Kidney glomerular epithelial cell (primary cell): ENCODE measurements around the gene PLPPR1.
A peak's percentile ranks its signal among the peaks of the same experiment; 100 is the strongest.

Experiments used
- DNase-seq: peaks from one replicate; lab custom pipeline; 2025; lab: John Stamatoyannopoulos, UW

Gene PLPPR1

DNA sequence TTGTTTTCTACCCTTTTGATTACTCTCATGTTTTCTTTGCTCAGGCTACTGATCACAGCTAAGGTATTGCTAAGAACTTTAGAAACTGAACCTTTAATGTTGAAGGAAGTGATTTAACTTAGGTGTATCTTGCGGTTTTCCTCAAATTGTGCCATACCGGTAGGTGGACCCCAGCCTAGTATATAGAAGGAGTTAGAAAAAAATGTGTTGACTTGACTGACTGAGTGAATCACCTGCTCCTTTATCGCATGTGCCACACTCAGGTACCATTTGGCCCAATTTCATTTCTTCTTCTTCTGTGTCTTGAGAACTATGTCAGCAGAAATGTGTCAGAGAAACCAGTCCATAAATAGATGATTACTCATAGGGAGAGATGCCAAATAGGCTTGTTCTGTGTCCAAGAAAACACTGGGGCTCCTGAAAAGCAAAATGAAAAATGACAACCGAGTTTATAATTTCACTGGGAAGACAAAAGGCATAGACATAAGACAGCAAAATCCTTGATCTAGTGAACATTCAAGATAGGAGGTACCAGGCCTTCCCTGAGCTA lies 19.4 kb downstream of the PLPPR1 start:
- DNase-seq, result no peak

DNA sequence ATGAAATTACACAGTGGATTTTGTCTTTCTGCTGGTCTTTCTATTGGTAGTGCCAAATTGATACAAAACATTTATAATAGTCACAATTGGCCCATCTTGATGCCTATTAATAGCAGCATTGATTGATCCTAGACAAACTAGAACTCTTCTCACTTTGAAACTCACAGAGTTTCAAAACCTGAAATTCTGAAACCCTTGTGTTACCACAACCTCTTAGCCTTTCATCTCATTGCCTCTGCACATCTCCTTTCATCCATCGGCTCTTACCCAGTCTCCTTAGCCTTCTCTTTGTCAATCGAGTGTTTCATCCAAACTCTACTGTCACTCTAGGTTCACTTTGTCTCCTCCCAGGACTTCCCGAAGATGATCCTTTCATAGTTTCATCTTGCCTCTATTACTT lies 22.1 kb downstream of the PLPPR1 start:
- DNase-seq, result no peak

DNA sequence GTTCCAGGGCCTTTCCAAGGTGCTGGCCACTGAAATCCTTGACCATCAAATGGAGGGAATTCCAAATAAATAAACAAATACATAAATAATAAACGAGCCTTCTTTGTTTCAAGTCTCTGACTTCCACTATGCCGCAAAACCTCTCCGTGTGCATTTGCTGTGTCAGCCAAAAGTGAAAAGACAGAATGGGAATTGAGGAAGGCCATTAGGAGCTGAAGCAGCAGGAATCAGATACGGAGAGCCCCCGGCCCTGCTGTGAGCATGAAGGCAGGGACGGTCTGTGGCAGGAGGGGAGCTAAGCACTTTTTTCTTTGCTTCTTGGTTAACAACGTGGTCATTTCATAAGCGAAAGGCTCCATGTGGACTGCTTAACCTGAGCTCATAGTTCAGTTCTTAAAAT lies 26.1 kb downstream of the PLPPR1 start:
- no peak for DNase-seq

DNA sequence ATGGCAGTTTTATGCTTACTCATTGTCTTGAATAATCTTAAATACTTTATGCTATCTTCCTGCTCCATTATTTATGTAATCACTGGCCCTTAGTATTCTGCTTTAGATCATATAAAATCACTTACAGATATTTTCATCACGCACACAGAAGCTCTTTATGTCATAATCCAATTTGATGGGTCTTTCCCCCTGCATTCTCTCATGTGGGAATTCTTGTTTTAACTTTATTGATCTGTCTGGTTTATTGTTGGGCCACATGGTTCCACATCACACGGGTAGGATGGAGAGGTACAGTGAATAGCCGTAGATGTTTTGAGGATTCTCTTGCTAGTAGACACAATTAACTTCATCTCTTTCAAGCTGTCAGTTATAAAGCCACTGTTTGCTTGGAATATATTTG lies 27.0 kb downstream of the PLPPR1 start:
- DNase-seq, result no peak

DNA sequence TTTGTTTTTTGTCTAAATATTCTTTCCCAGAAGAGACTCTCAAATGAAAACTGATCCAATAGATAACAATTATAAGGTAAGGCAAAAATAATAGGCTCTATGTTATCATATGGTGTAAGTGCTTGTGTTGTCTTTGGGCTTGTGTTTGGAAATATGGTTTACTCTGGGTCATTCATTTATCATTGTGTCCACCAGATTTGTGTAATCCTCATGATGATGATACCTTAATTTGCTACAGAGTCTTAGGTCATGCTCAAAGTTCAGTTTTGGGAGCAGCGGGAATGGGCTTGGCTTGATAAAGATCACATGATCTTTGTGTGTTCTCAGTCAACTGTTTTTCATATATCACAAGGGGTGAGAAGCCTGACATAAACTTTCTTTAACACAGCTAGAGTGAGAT lies 34.2 kb downstream of the PLPPR1 start:
- no peak for DNase-seq

DNA sequence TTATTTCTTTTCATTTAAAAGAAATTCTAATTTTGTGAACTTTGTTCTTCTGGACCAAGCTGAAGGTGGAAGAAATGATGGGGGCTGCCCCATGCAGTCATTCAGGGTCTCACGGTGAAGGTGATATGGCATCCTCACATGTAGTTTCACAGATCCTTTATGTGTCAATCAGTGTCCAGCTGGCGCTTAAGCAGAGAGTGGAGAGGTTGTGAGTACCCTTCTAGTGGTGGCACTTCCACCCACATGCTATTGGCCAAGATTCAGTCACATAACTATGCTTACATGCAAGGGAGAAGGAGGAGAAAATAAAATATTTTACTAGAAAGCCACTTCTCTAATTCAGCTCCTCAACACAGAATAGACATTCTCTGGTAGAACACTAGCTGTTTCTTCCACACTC lies 34.7 kb downstream of the PLPPR1 start:
- DNase-seq, result no peak

DNA sequence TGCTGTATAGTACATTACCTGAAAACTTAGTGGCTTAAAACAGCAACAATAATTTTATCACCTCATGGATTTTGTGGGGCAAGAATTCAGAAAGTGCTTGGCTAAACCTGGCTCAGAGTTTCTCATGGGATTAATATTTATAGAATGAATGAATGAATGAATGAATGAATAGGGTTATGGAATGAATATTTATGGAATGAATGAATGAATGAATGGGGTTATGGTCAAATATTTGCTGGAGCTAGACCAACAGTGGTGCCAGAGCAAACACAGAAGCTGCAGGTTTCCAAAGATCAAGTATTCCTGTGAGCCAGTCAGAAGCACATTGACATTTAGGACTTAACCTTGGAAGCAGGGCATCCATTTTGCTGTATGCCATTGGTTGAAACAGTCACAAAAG lies 35.7 kb downstream of the PLPPR1 start:
- DNase-seq, result no peak

DNA sequence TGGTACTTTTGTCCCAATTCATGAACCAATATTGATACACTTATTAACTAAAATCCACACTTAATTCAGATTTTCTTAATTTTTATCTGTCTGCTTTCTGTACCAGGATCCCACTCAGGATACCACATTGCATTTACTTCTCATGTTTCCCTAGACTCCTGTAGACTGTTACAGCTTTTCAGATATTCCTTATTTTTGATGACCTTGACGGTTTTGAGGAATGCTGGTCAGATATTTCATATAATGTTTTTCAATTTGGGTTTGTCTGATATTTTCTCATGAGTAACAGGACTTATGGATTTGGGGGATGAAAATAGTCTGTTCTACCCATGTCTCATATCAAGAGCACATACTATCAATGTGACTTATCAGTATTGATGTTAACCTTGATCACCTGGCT lies 37.4 kb downstream of the PLPPR1 start:
- no peak for DNase-seq

DNA sequence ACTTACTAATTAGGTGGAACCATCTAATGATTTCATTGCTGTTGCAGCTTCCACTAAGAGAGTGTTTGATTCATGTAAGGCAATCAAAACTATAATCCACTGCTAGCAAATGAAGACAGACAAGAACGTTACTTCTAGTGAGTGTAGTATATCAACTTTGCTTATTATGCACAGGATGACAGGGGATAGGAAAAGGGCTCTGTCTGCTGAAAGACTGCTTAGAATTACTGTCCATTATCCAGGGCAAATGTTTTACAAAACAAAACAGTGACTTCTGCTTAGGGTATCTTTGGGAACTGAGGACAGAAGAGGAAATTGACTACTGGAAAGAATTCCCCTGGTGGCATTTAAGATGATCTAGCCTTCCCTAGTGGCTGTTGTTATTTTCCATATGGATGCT lies 40.2 kb downstream of the PLPPR1 start:
- no peak for DNase-seq

DNA sequence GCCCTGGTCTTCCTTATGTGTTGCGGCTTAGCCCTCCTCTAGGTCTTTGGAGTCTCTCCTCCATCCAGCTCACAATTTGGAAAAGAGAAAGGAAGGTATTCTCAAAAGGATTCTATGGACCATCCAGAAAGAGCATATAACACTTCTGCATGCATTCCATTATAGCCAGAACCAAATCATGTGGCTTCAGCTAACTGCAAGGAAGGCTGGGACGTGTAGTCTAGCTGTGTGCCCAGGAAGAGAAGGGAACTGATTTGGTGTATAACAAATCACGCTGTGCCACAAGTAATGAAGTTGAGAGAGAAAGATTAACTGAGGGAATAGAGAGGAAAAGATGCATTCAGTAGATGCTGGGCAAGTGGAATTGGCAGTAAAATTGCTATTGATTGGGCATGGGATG lies 43.7 kb downstream of the PLPPR1 start:
- DNase-seq, result no peak

DNA sequence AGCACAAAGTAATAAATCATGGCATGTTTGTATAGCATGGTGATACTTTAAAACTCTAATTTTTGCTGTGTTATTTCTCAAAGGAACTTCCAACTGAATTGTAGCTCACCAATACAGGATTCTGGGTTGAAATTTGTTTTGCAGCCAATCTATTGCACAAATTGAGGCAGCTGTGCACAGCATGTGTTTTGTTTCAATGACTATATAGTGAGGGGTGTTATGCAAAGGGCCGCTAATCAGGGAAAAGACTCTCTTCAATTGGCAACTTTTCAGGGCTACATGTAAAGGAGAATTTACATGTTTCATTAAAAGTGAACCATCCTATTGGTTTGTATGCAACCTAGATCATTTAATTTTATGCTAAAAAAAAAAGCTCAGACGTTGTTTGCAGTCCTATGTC lies 44.6 kb downstream of the PLPPR1 start:
- DNase-seq, result no peak

DNA sequence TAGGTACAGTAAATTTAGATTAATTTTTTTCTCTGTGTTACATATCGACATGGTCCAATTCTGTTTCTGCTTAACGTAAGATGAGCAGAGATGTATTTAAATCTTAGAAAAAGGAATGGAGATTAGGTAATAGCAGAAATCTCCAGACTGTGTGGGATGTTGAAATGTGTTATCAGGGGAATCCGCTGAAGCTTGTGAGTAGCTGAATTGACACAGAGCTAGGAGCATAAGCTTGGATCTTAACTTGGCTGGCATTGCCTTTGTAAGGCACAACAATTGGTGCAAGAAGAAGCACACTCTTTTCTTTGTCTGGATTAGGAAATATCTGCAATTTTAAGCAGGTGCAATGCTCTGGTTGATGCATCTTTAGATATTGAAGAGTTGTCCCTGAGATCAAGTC lies 53.1 kb downstream of the PLPPR1 start:
- DNase-seq, result no peak

DNA sequence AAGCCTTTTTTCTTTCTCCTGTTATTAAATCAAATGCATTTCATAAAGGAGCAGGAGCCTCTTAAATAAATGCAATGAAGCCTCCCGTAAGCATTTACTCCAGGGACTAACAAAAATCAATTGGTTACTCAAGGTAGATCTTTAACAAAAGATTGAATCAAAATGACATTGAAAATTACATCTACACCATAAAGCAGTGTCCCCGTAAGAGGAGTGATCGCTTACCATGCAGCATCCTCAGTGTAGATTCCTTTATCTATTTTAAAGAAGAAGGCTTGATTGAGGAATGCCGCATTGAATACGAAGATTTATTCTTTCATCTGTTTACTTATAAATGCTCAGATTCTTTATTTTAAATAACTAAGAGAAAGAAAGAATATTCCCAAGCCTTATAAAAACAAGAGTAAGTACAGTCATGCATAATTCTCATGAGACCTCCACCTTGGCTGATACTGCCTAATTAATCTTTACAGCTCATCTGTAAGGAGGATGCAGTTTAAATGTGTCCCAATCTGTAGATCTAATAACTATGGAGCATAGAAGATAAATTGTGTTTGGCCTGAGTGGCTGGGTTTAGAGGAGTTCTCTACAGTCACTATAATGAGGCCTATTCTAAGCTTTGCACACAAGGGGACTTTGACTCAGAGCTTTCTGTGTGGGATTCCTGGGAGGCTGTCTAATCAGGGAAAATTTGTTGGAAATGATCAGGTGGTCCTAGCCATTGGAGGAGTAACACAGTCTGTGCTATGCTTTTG lies 55.1 kb downstream of the PLPPR1 start:
- no peak for DNase-seq

DNA sequence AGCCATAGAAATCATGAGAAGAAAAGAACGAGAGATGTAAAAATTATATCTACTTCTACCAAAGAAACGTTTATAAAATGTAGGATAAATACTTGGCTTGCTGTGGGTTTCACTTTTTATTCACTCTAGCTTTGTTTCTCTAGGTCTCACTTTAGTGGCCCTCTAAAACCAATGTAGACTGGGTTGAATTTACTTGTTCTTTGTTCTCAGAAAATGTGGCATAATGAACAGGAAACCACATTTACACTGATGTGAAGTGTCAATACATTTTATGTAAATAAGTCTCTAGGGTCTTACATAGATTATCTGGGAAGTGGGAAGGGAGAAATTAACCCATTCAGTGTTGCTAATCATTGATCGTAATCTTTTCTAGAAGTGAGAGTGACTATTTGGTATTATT lies 58.9 kb downstream of the PLPPR1 start:
- no peak for DNase-seq

DNA sequence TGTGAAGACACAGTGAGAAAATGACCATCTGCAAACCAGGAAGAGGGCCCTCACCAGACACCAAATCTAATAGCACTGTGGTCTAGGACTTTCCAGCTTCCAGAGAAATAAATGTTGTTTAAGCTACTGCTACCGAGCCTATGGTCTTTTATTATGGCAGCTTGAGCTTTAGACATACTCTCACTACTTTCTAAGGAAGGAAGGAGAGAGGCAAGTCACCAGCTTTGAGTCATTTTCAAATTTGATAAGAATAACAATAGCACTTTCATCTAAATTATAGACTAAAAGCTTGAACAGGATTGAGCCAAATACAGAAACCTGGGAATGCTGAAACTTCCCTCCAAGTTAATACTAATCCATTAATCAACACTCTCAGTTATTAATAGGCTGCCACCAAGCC lies 64.4 kb downstream of the PLPPR1 start:
- no peak for DNase-seq

DNA sequence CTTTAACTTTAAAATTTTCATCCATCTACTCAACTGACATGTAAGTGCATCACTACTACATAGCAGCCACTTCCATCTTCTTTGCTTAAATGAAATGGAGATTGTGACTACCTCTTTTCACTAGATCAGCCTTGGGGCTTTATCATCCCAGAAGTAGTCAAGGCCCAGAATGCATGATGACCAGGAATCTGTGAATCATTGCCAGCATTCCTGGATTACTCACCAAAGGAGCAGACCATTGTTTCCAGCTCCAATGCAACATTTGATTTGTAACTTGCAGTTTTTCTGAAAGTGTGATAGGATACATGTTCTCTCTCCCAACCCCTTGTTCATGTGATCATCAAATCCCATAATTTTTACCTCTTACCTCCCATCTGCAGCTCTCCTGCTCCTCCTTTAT lies 65.1 kb downstream of the PLPPR1 start:
- peak; percentile 45 for DNase-seq

DNA sequence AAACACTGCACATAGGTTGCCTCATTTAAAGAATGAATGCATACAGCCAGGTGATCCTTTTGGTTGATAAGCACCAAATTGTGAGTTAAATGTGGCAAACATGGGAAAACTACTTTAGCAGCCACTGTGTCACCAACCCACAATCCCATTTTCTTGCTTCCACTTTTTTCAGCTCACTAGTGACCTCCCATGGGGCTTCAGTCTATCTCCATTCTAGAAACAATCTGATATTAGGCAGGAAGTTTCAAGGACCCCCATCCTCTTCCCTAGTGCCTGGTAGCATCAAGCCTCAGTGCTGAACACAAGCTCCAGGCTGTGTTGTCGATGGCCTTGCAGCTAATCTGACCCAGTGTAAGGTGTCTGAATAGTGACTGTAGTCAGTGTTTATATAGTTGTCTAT lies 66.2 kb downstream of the PLPPR1 start:
- DNase-seq, result no peak

DNA sequence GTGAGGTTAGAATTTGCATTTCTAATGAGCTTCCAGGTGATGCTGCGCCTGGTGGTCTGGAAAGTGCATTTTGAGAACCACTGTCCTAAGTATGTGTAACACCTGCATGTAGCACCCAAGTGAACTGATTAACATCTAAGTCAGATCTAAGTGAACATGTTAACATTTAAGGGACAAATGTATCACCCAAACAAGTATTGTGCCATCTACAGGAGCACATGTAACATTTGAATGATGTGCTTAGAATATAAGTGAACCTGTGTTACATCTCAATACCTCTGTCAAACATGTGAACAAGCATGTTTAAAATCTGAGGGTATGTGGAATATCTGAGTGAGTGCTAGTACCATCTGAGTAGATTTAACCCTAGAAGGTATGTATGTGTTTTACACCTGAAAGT lies 68.7 kb downstream of the PLPPR1 start:
- DNase-seq, result no peak

DNA sequence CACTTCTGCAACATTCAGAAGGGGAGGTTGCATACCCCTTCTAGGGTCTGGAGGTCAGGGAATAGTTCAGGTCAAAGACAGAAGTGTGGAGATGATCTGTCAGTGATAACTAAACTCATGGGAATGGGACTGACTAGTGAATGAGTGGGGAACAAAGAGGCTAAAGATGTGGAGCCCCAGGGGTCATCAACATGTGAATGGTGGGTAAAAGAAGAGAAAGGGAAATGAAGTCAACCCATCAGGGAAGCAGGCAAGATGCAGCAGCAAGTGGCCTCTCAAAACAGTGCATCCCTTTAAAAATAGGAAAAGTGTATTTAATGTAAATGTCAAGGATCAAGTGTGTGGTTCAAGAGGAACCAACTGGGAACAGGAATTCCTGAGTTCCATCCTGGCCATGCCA lies 69.9 kb downstream of the PLPPR1 start:
- no peak for DNase-seq

DNA sequence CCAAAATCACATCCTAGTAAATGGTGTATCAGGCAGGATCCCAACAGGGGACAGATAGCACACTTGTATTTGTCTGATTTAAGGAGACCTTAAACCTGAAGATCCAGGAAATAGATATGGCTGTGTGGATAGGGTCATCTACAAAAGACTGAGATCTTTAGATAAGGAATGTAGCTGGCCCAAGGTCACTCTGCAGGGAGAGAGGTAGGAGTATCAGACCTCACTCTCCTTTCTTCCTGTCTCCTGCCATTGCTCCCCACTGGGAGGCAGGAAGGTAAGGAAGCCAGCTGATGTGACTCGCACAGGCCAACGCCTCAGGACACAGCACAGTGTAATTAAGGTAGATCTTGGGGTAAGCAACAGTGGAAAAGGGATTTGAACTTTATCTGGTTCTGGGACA lies 85.8 kb downstream of the PLPPR1 start:
- DNase-seq, result no peak

DNA sequence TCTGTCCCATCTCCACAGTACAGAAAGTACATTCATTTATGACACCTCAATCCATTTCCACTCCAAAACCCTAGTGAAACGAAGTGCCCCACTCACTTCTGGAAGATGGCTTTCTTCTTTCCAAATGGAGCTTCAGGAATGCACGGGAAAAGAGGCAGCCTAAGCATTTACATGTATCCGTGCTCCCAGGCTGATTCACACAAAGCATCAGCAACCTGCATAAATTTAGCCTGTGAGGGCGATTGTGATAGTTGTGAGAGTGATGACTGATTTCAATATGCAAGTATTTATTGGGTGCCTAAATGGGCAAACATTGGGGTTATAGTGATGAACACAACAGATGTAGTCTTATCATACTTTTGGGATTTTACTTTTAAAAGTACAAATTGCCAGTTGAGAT lies 86.6 kb downstream of the PLPPR1 start:
- DNase-seq, result no peak

DNA sequence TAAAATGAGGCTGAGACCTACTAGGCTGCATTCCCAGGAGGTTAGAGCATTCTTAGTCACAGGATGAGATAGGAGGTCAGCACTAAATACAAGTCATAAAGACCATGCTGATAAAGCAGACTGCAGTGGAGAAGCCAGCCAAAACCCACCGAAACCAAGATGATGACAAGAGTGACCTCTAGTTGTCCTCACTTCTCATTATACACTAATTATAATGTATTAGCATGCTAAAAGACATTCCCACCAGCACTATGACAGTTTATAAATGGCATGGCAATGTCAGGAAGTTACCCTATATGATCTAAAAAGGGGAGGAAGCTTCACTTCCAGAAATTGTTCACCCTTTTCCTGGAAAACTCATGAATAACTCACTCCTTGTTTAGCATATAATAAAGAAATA lies 88.6 kb downstream of the PLPPR1 start:
- DNase-seq, result no peak

DNA sequence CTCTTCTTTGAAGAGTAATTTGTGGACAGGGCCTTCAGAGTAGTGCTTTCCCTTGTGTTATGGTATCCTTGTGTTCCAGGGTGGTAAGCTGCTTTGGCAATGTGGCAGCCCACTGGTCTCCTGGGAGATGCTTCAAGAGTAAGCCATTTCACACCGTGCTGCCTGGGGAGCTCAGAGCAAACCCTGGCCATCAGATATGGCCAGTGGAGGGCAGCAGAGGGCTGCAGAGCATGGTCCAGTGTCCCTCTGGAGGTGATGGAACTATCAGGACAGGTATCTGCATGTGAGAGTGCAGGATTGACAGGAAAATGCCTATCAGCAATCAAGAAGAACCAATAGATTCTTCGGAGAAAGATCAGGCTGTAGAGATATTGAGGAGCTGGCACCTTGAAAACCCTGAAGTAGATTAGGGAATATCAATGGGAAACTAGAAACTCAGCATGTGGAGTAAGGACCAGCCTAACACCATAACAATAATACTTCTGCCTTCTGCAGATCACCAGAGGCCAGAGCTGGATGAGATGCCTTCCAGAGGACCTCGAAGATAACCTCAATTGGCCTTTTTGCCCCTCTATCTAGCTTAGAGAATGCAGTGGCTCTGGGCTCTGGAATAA lies 90.8 kb downstream of the PLPPR1 start:
- DNase-seq, result peak; percentile 37

DNA sequence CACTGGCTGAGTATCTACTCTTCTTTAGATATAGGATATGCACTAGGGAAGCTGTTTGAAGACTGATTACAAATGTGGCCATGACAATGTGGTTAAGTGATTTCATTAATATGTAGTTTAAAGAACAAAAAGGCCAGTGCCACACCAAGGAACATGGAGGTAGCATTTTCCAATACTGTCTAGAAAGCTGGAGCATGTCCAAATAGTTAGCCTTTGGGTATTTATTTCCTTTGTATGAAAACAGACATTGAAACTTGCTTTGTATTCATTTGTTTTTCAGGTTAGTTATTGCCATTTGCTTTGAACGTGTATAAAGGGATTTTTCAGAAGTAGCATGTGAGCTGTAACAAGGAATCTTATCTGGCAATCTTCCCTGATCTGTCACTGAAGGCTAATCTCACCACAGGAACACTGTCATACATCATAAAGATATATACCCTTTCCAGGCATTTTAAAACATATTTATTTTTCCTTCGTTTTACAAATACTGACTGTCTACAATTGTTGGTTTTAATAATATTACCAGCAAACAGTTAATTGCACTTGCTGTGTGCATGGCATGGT lies 93.4 kb downstream of the PLPPR1 start:
- DNase-seq, result no peak
